ENCODE measurements around the gene MBOAT7. TPM values are rescaled to one million over a fixed set of nuclear protein-coding genes. Genes with fewer than 3 reads are reported as not detected.

MBOAT7 gene
- total and polyA plus RNA-seq, 2 of the 8 experiments (the other 6 are each of a cell fraction or from before 2014, with no cell fraction given) = 85.5 to 90.9 TPM

GRCh38 chr19:54133312-54133956 lies 55.9 kb downstream of the MBOAT7 start (continued):
- TF ChIP-seq CHD7 (IDR thresholded peaks at IDR 0.05; ENCODE audit: insufficient replicate concordance, low read length) = no peak
- TF ChIP-seq GTF2F1 (IDR thresholded peaks at IDR 0.05; ENCODE audit: borderline replicate concordance, low read depth, low read length) = no peak
- no peak for TF ChIP-seq SIX5 (IDR thresholded peaks at IDR 0.05; ENCODE audit: low read depth, low read length)
- peak; percentile 71 for TF ChIP-seq RNF2 (IDR thresholded peaks at IDR 0.05; ENCODE audit: borderline replicate concordance, low read depth, low read length, missing control alignments, poor library complexity, severe bottlenecking)
- no peak for TF ChIP-seq BCL11A (IDR thresholded peaks at IDR 0.05; ENCODE audit: low read depth in 2 of 2, low read length in 2 of 2)
- no peak for TF ChIP-seq SP2 (IDR thresholded peaks at IDR 0.05; ENCODE audit: low read length)
- no peak for TF ChIP-seq TAF1 (IDR thresholded peaks at IDR 0.05; ENCODE audit: low read depth, low read length)
- no peak for TF ChIP-seq SP1 (IDR thresholded peaks at IDR 0.05; ENCODE audit: low read depth, low read length)
- no peak for TF ChIP-seq SP4 (IDR thresholded peaks at IDR 0.05; ENCODE audit: low read length)
- 0 out of 2 replicates have a peak, but pooled peaks have one; percentile 23 for TF ChIP-seq PHF8 (conservative IDR thresholded peaks at IDR 0.05; ENCODE audit: low read depth, low read length)
- TF ChIP-seq CBX5 (IDR thresholded peaks at IDR 0.05; ENCODE audit: low read depth, low read length) = peak; percentile 69; the same call in 1 of the 2 replicates
